ENCODE data around the gene CEP126. TPM values are rescaled to one million over a fixed set of nuclear protein-coding genes. Genes with fewer than 3 reads are reported as not detected.

The CEP126 gene
- total RNA-seq, 1 donor from 2014 or later = 2.1 TPM

- Histone ChIP-seq H3K4me2 (ENCODE audit: low read length) (no peak overlapping the region), H3K9ac (ENCODE audit: low read length) (no peak overlapping the region), H3K27ac (ENCODE audit: low read depth, low read length) (no peak overlapping the region), H3K9me3 (ENCODE audit: insufficient read depth, low read depth, low read length) (no peaks in the 10 kb centered on the region), H3K4me1 (ENCODE audit: insufficient read depth, low read length) (no peaks in the 10 kb centered on the region), H3K79me2 (ENCODE audit: insufficient read depth, low read length) (no peaks in the 10 kb centered on the region), H3K36me3 (ENCODE audit: insufficient read depth, low read length) (no peaks in the 10 kb centered on the region), H3K4me3 (ENCODE audit: insufficient read depth, low read depth, low read length) (no peak overlapping the region), H3K27me3 (ENCODE audit: insufficient read depth, low read length) (no peaks in the 10 kb centered on the region), H4K20me1 (ENCODE audit: insufficient read depth, low read length) (no peaks in the 10 kb centered on the region), H2AFZ (ENCODE audit: low read depth, low read length) (no peak overlapping the region)
- Mint-ChIP-seq H3K27ac (ENCODE audit: unreplicated experiment) (no peak overlapping the region), H3K4me3 (ENCODE audit: unreplicated experiment) (no peak overlapping the region), H3K36me3 (ENCODE audit: low read depth, unreplicated experiment) (no peaks in the 10 kb centered on the region), H3K9me3 (ENCODE audit: unreplicated experiment) (no peaks in the 10 kb centered on the region), H3K4me1 (ENCODE audit: low read depth, unreplicated experiment) (no peaks in the 10 kb centered on the region), H3K27me3 (ENCODE audit: low read depth, unreplicated experiment) (no peaks in the 10 kb centered on the region)
- FAIRE-seq (no peak), DNase-seq (ENCODE audit: low read depth) (no peak)
- TF ChIP-seq CTCF (IDR thresholded peaks at IDR 0.05; ENCODE audit: insufficient read depth, low read depth, low read length) = no peak
- no peak for TF ChIP-seq EZH2 (IDR thresholded peaks at IDR 0.05; ENCODE audit: insufficient read depth, low read length)
Measured at GRCh38 chr11:101929294-101929915, 14.6 kb downstream of the CEP126 start.

GRCh38 chr11:101931692-101932091 lies 16.9 kb downstream of the CEP126 start:
- H3K4me3 Mint-ChIP-seq (ENCODE audit: unreplicated experiment) = no peak overlapping the region
- no peaks in the 10 kb centered on the region for H3K4me1 Mint-ChIP-seq (ENCODE audit: low read depth, unreplicated experiment)
- Histone ChIP-seq H3K9ac (ENCODE audit: low read length) (no peak overlapping the region), H4K20me1 (ENCODE audit: insufficient read depth, low read length) (no peaks in the 10 kb centered on the region), H3K9me3 (ENCODE audit: insufficient read depth, low read depth, low read length) (no peaks in the 10 kb centered on the region), H3K4me3 (ENCODE audit: insufficient read depth, low read depth, low read length) (no peak overlapping the region), H3K4me1 (ENCODE audit: insufficient read depth, low read length) (no peaks in the 10 kb centered on the region), H3K36me3 (ENCODE audit: insufficient read depth, low read length) (no peaks in the 10 kb centered on the region), H3K27ac (ENCODE audit: low read depth, low read length) (no peak overlapping the region), H3K79me2 (ENCODE audit: insufficient read depth, low read length) (no peaks in the 10 kb centered on the region), H3K27me3 (ENCODE audit: insufficient read depth, low read length) (no peaks in the 10 kb centered on the region), H3K4me2 (ENCODE audit: low read length) (no peak overlapping the region), H2AFZ (ENCODE audit: low read depth, low read length) (no peak overlapping the region)
- H3K27ac Mint-ChIP-seq (ENCODE audit: unreplicated experiment) = no peak overlapping the region
- H3K27me3 Mint-ChIP-seq (ENCODE audit: low read depth, unreplicated experiment) = no peaks in the 10 kb centered on the region
- TF ChIP-seq EZH2 (IDR thresholded peaks at IDR 0.05; ENCODE audit: insufficient read depth, low read length) (no peak), CTCF (IDR thresholded peaks at IDR 0.05; ENCODE audit: insufficient read depth, low read depth, low read length) (no peak)
- H3K9me3 Mint-ChIP-seq (ENCODE audit: unreplicated experiment) = no peaks in the 10 kb centered on the region
- FAIRE-seq = peak; percentile 55
- no peaks in the 10 kb centered on the region for H3K36me3 Mint-ChIP-seq (ENCODE audit: low read depth, unreplicated experiment)
- DNase-seq (ENCODE audit: low read depth) = no peak

- no peaks in the 10 kb centered on the region for H3K4me1 Mint-ChIP-seq (ENCODE audit: low read depth, unreplicated experiment)
- TF ChIP-seq EZH2 (IDR thresholded peaks at IDR 0.05; ENCODE audit: insufficient read depth, low read length) = no peak
- no peaks in the 10 kb centered on the region for H3K9me3 ChIP-seq (ENCODE audit: insufficient read depth, low read depth, low read length)
- H3K4me3 Mint-ChIP-seq (ENCODE audit: unreplicated experiment) = no peak overlapping the region
- FAIRE-seq (no peak), DNase-seq (ENCODE audit: low read depth) (no peak)
- no peaks in the 10 kb centered on the region for H4K20me1 ChIP-seq (ENCODE audit: insufficient read depth, low read length)
- no peak overlapping the region for H3K4me3 ChIP-seq (ENCODE audit: insufficient read depth, low read depth, low read length)
- H3K27me3 Mint-ChIP-seq (ENCODE audit: low read depth, unreplicated experiment) = no peaks in the 10 kb centered on the region
- no peak overlapping the region for H3K27ac Mint-ChIP-seq (ENCODE audit: unreplicated experiment)
- H3K79me2 ChIP-seq (ENCODE audit: insufficient read depth, low read length) = no peaks in the 10 kb centered on the region
- no peaks in the 10 kb centered on the region for H3K9me3 Mint-ChIP-seq (ENCODE audit: unreplicated experiment)
- no peaks in the 10 kb centered on the region for H3K4me1 ChIP-seq (ENCODE audit: insufficient read depth, low read length)
- H3K4me2 ChIP-seq (ENCODE audit: low read length) = no peak overlapping the region
- H2AFZ ChIP-seq (ENCODE audit: low read depth, low read length) = no peak overlapping the region
- no peaks in the 10 kb centered on the region for H3K36me3 ChIP-seq (ENCODE audit: insufficient read depth, low read length)
- H3K27ac ChIP-seq (ENCODE audit: low read depth, low read length) = no peak overlapping the region
- no peaks in the 10 kb centered on the region for H3K36me3 Mint-ChIP-seq (ENCODE audit: low read depth, unreplicated experiment)
- H3K27me3 ChIP-seq (ENCODE audit: insufficient read depth, low read length) = no peaks in the 10 kb centered on the region
- no peak overlapping the region for H3K9ac ChIP-seq (ENCODE audit: low read length)
Measured at GRCh38 chr11:101940901-101941520, 26.2 kb downstream of the CEP126 start.

Data from astrocyte (in vitro differentiated cells and primary cell).